ENCODE data around the gene ABCC4. TPM values are rescaled to one million over a fixed set of nuclear protein-coding genes. Genes with fewer than 3 reads are reported as not detected.

The ABCC4 gene
- total RNA-seq, 1 donor from 2014 or later = 20.9 TPM

DNA sequence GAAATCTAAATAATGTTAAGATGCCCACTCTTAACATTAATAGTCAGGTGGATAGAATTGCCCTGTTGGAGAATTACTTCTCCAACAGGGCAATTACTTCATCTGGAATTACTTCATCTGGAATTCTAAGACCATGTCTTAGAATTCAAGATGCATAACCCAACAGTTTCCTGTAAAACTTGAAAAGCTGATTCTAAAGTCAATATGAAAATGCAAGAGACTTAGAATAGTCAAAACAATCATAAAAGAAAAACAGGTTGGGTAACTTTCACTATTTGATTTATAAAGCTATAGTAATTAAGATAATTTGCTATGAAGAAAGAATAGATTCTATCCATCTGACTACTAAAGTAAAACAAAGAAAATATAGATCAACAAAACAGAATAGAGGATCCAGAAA lies 75.2 kb downstream of the ABCC4 start:
- H3K27me3 Mint-ChIP-seq = no peaks in the 10 kb centered on the region
- H3K36me3 Mint-ChIP-seq (ENCODE audit: low read depth) = no peaks in the 10 kb centered on the region
- intact Hi-C loops (cut with micrococcal nuclease) = no loop called here
- H3K9me3 Mint-ChIP-seq = no peaks in the 10 kb centered on the region
- no peak for DNase-seq
- H3K27ac Mint-ChIP-seq = no peak overlapping the region
- no peak overlapping the region for H3K4me3 Mint-ChIP-seq
- H3K4me1 Mint-ChIP-seq = peaks cover 12% of the 10 kb centered on the region

DNA sequence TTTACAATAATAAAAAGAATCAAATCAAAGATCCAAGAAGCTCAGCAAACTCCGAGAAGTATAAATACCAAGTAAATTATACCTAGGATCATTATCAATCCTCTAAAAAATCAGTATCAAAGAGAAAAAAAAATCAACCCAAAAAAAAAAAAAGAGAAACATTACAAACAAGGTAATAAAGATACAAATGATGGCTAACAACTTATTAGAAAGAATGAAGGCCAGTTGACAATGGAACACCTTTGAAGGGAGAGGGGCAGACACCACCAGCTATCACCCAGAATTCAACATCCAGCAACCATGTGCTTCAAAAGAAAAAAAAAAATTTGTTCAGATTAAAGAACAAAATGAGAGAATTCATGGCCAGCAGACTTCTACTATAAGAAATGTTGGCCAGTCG lies 77.2 kb downstream of the ABCC4 start:
- intact Hi-C loops (cut with micrococcal nuclease) = no loop called here

DNA sequence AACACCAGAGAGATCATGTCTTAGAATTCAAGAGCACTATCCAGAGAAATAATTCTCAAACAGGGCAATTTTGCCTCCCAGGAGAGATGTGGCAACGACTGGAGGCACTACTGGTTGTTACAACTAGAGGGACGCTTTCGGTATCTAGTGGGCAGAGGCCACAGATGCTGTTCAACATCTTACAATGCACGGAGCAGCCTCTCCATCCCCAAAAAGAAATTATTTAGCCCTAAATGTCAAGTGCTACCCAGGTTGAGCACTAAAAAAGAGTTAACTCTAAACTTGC lies 78.6 kb downstream of the ABCC4 start:
- DNase-seq = no peak
- Mint-ChIP-seq H3K4me3 (no peak overlapping the region), H3K4me1 (peaks cover 8% of the 10 kb centered on the region), H3K9me3 (no peaks in the 10 kb centered on the region), H3K27ac (no peak overlapping the region), H3K27me3 (no peaks in the 10 kb centered on the region), H3K36me3 (ENCODE audit: low read depth) (no peaks in the 10 kb centered on the region)
- intact Hi-C loops (cut with micrococcal nuclease) = no loop called here

More for the DNA sequence above, 77.2 kb downstream of the ABCC4 start:
- Mint-ChIP-seq H3K4me1 (peaks cover 12% of the 10 kb centered on the region), H3K36me3 (ENCODE audit: low read depth) (no peaks in the 10 kb centered on the region), H3K9me3 (no peaks in the 10 kb centered on the region), H3K27me3 (no peaks in the 10 kb centered on the region), H3K4me3 (no peak overlapping the region), H3K27ac (no peak overlapping the region)
- DNase-seq = no peak

DNA sequence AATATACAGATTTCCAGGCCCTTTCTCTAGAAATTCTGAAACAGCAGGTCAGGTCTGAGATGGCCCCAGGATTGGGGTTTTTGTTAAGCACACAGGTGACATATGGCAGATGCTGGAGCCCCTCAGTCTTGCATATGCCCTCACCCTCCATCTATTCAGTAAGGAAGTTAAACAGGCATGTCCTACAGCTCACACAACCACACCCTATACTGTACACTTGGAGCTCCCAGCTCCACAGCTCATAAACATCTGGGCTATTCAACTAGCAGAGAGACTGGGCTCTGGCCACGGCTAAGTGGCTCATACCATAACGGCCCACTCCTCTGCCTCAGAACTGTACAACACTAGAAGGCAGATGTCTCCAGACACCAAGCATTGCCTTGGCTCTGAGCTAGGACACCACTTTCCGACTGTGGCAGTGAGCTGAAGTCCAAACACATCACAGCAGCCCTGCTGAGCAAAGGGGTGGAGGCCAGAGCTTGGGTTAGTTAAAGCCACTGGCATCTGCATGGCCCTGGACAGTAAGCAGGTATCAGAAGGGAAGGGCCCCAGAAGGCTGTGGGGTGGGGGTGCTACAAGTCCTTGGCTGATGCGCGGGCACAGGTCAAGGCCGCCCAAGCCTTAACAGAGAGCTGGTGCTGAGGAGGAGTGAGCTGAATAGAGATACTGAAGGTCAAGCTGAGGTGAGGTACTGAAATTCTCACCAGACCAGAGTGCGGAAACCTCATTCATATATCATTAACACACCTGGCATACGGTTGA lies 79.1 kb downstream of the ABCC4 start:
- H3K27me3 Mint-ChIP-seq = no peaks in the 10 kb centered on the region
- H3K27ac Mint-ChIP-seq = no peak overlapping the region
- H3K36me3 Mint-ChIP-seq (ENCODE audit: low read depth) = no peaks in the 10 kb centered on the region
- no peak overlapping the region for H3K4me3 Mint-ChIP-seq
- no peaks in the 10 kb centered on the region for H3K9me3 Mint-ChIP-seq
- peaks cover 3% of the 10 kb centered on the region for H3K4me1 Mint-ChIP-seq
- intact Hi-C loops (cut with micrococcal nuclease) = no loop called here
- DNase-seq = no peak

DNA sequence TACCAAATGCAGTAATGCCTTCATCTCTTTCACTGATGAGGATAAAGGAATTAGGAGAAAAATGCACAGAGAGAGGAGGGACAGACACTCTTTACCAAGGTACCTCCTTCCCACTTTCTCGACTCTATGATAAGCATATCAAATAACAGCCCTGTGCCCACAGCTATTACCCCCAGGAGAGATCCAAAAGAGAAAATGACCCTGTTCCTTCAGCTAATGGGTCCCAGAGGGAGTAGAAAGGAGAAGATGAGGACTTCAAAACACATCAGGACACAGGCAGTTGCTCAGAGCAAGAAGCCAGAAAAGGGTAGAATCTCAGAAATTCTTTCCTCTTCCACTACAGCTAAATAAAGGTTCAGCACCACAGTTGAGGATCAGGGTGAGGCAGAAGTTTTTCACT lies 80.6 kb downstream of the ABCC4 start:
- Mint-ChIP-seq H3K27ac (no peak overlapping the region), H3K27me3 (no peaks in the 10 kb centered on the region), H3K4me1 (no peaks in the 10 kb centered on the region), H3K4me3 (no peak overlapping the region), H3K36me3 (ENCODE audit: low read depth) (no peaks in the 10 kb centered on the region), H3K9me3 (no peaks in the 10 kb centered on the region)
- intact Hi-C loops (cut with micrococcal nuclease) = no loop called here
- DNase-seq = no peak

DNA sequence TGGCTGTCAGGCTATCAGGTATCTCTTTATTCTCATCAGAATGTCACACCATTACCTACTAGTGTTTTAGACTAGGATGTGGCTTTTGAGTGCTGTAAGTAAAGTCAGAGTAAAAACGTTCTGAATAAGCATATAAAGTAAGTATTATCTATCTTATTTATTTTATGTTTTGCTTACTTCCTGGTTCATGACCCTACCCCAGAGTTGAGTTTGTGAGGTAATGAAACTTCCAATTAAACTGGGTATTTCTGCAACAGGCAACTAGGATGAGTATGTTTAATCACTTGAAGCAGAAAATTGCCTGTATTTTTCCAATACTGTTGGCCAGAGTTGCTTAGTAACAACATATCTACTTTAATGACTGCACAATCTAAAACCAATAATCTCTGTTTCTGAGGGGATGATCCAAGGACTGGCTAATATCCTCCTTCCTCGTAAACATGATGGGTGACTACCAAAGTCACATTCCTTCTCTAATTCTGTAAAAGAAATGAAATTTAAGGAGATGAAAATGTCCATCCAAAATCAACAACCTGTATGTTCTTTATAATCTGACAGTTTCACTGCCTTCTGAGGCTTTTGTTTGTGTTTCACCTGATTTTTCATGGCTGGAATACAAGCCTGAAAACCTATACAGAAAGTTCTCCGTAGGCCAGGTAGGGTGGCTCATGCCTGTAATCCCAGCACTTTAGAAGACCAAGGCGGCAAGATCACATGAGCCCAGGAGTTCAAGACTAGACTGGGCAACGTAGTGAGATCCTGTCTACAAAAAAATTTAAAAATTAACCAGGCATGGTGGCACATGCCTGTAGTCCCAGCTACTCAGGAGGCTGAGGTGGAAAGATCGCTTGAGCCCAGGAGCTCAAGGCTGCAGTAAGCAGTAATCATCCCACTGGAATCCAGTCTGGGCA lies 83.1 kb downstream of the ABCC4 start:
- intact Hi-C loops (cut with micrococcal nuclease) = no loop called here
- H3K4me1 Mint-ChIP-seq = no peaks in the 10 kb centered on the region
- H3K36me3 Mint-ChIP-seq (ENCODE audit: low read depth) = peaks cover 1% of the 10 kb centered on the region
- no peak overlapping the region for H3K4me3 Mint-ChIP-seq
- no peak overlapping the region for H3K27ac Mint-ChIP-seq
- H3K27me3 Mint-ChIP-seq = no peaks in the 10 kb centered on the region
- no peaks in the 10 kb centered on the region for H3K9me3 Mint-ChIP-seq
- no peak for DNase-seq

DNA sequence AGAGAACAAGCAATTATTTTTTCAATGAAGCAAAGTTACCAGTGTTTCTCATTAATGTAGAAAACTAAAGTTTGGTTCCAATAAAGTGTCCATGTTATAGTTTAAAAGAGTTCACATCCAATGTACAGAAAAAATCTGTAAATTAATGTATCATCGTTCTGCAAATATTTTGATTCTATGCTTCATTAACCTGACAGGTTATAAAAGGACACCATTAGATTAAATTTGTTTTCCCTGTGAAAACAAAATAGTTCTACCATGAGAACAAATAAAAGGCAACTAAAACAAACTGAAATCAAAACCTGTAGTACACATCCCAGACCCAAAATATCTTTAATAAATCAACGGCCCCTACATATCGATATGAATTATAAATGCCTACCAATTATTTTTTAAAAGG lies 85.1 kb downstream of the ABCC4 start:
- H3K27ac Mint-ChIP-seq = no peak overlapping the region
- intact Hi-C loops (cut with micrococcal nuclease) = no loop called here
- no peaks in the 10 kb centered on the region for H3K4me1 Mint-ChIP-seq
- DNase-seq = no peak
- H3K36me3 Mint-ChIP-seq (ENCODE audit: low read depth) = peaks cover 1% of the 10 kb centered on the region
- H3K27me3 Mint-ChIP-seq = no peaks in the 10 kb centered on the region
- H3K9me3 Mint-ChIP-seq = no peaks in the 10 kb centered on the region
- no peak overlapping the region for H3K4me3 Mint-ChIP-seq

DNA sequence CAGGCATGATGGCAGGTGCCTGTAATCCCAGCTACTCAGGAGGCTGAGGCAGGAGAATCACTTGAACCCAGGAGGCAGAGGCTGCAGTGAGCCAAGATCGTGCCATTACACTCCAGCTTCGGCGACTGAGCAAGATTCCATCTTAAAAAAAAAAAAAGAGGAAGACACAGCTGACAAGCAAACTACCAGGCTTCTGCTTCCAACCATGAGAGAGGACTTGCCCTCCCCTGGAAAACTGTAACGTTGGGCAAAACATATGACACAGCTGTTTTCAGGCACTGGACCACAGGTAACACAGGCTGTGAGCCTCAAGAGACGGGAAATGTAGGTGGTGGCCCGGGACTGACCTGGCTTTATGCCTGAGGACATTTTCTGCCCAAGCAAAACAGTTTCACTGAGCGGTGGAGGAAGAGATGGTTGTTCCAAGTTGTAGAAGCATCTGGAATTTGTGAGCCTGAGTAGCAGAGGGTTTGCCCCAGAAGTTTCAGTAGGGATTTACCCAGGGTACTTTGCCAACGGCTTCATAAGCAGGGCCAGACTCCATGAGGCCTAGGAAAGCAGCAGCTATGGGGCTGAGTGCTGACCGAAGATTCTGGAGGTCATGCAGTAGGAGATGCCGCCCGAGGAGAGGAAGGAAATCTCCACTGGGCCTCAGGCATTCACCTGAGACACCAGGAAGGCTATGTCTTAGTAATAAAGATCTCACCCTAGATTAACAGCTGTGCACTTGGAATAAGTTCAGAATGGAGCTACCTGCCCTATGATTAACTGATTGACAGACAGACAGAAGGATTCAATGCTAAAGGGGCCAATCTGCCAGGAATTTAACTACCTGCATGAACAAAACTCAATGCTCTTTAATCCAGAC lies 88.0 kb downstream of the ABCC4 start:
- H3K4me1 Mint-ChIP-seq = no peaks in the 10 kb centered on the region
- no peak for DNase-seq
- no peak overlapping the region for H3K27ac Mint-ChIP-seq
- intact Hi-C loops (cut with micrococcal nuclease) = no loop called here
- H3K27me3 Mint-ChIP-seq = no peaks in the 10 kb centered on the region
- no peaks in the 10 kb centered on the region for H3K9me3 Mint-ChIP-seq
- H3K4me3 Mint-ChIP-seq = no peak overlapping the region
- peaks cover 1% of the 10 kb centered on the region for H3K36me3 Mint-ChIP-seq (ENCODE audit: low read depth)

DNA sequence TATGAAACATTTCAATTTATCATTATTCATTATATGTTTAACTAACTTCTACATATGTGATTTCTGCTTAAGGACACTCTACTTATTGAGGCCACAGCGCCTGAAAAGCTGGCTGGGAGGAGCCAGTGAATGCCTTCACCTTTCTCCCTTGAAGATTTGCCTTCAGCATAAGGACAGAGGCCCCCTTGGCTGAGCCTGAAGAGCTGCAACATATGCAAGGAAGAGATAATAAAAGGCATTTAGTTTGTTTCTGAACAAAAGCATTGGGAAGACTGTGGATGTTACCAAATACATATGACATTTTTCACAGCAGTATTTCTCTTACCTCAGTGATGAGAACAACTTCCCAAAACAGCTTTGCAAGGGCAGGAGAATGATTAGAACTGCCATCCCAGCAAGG lies 92.1 kb downstream of the ABCC4 start:
- H3K27ac Mint-ChIP-seq = no peak overlapping the region
- no peaks in the 10 kb centered on the region for H3K27me3 Mint-ChIP-seq
- no peaks in the 10 kb centered on the region for H3K4me1 Mint-ChIP-seq
- H3K9me3 Mint-ChIP-seq = no peaks in the 10 kb centered on the region
- intact Hi-C loops (cut with micrococcal nuclease) = no loop called here
- no peak overlapping the region for H3K4me3 Mint-ChIP-seq
- DNase-seq = no peak
- H3K36me3 Mint-ChIP-seq (ENCODE audit: low read depth) = no peaks in the 10 kb centered on the region

DNA sequence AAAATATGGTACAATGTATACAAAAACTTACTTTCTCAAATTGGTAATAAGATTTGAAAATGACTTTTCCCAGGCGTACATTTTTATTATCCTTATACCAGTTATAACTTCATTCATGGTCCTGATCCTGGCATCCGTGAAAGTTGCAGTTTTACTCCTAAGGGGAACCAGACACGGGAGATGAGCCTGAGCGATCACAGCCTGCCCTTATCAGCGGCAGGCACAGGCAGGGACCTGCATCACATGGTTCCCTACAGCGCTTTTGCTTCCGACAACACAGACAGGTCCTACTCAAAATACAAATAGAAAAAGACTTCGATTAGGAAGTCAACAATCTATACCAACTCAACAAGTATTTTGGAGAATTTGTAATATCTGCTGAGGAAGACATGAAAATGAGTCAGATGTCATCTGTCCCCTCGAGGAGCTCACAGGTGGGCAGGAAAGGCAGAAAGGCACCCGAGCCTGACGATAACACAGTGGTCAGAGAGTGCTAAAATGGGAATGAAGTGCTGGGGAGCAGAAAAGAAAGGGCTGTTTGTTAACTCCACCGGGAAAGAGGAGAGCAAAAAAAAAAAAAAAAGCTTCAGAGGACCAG lies 93.4 kb downstream of the ABCC4 start:
- Mint-ChIP-seq H3K9me3 (no peaks in the 10 kb centered on the region), H3K27me3 (no peaks in the 10 kb centered on the region), H3K4me1 (no peaks in the 10 kb centered on the region), H3K36me3 (ENCODE audit: low read depth) (no peaks in the 10 kb centered on the region), H3K27ac (no peak overlapping the region), H3K4me3 (no peak overlapping the region)
- intact Hi-C loops (cut with micrococcal nuclease) = no loop called here
- no peak for DNase-seq

DNA sequence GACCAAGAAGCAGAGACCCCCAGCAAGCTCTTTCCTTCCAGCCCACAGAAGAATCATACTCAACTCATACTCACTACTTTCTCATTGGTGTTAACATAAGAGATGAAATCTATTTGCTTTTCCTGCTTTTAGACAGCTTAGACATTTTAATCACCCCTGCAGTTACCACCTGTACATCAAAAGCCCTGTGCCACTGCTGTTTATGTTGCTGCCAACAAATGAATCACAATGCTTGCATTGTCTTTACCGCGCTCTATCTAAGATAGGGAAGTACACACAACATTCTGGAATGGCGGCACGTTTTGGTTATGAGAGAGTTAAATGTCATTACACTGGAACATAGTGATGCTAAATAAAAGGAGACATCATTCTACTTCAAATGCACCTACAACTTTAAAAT lies 95.1 kb downstream of the ABCC4 start:
- Mint-ChIP-seq H3K27ac (no peak overlapping the region), H3K4me1 (peaks cover 3% of the 10 kb centered on the region), H3K4me3 (no peak overlapping the region), H3K36me3 (ENCODE audit: low read depth) (peaks cover 5% of the 10 kb centered on the region), H3K27me3 (no peaks in the 10 kb centered on the region), H3K9me3 (no peaks in the 10 kb centered on the region)
- intact Hi-C loops (cut with micrococcal nuclease) = no loop called here
- DNase-seq = no peak

DNA sequence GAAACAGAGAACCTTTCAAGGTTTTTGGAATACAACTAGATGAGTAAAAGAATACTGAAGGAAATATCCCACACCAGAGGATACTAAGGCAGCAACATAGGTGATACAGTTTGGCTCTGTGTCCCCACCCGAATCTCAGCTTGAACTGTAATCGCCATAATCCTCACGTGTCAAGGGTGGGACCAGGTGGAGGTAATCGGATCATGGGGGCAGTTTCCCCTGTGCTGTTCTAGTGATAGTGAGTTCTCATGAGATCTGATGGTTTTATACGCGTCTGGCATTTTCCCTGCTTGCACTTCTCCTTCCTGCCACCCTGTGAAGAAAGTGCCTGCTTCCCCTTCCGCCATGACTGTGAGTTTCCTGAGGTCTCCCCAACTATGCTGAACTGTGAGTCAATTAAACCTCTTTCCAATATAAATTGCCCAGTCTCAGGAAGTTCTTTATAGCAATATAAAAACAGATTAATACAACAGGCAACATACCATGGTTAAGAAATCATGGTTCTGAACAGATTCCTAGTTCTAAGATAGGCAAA lies 97.0 kb downstream of the ABCC4 start:
- H3K27me3 Mint-ChIP-seq = no peaks in the 10 kb centered on the region
- no peak overlapping the region for H3K4me3 Mint-ChIP-seq
- peaks cover 5% of the 10 kb centered on the region for H3K9me3 Mint-ChIP-seq
- no peak for DNase-seq
- peaks cover 3% of the 10 kb centered on the region for H3K4me1 Mint-ChIP-seq
- intact Hi-C loops (cut with micrococcal nuclease) = no loop called here
- no peak overlapping the region for H3K27ac Mint-ChIP-seq
- peaks cover 7% of the 10 kb centered on the region for H3K36me3 Mint-ChIP-seq (ENCODE audit: low read depth)

DNA sequence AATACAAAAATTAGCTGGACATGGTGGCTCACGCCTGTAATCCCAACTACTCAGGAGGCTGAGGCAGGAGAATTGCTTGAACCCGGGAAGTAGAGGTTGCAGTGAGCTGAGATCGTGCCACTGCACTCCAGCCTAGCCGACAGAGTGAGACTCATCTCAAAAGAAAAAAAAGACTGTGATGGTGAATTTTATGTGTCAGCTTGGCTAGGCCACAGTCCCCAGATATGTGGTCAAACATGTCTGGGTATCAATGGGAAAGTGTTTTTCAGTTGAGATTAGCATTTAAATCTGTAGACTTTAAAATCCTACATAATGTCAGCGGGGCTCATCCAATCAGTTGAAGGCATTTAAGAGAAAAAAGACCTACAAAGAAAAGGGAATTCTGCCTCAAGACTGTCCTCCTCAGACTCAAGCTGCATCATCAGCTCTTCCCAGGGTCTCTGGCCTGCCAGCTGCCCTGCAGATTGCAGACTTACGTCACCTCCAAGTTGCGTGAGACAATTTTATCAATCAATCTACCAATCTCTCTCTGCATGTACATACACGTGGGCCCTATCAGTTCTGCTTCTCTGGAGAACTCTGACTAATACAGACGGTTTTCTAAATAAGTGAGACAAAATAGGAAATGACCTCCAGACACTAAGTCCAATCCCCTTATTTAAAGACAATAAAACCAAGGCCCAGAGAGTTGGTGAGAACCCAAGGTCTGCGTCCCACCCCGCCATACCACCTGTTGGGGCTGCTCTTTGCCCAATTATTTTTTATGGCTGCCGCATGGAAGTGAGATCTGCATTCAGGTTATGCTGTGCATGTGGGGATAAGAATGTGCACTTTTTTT lies 99.2 kb downstream of the ABCC4 start:
- no peak overlapping the region for H3K27ac Mint-ChIP-seq
- DNase-seq = no peak
- H3K9me3 Mint-ChIP-seq = peaks cover 5% of the 10 kb centered on the region
- H3K27me3 Mint-ChIP-seq = no peaks in the 10 kb centered on the region
- H3K4me3 Mint-ChIP-seq = no peak overlapping the region
- peaks cover 19% of the 10 kb centered on the region for H3K36me3 Mint-ChIP-seq (ENCODE audit: low read depth)
- intact Hi-C loops (cut with micrococcal nuclease) = no loop called here
- H3K4me1 Mint-ChIP-seq = peaks cover 3% of the 10 kb centered on the region

Data from activated CD4-positive, alpha-beta T cell treated with anti-CD3 and anti-CD28 coated beads, Interleukin-2, amount 10 ng/mL, durations not matched to agents 24 days and 14 days (primary cell).